Testis (tissue), 3 donors: ENCODE results near the gene LYPD4. TPM values are rescaled to one million over a fixed set of nuclear protein-coding genes. Genes with fewer than 3 reads are reported as not detected.
"Not testable (repeated sequence)": the region's sequence is repeated elsewhere in the genome, so short reads cannot be mapped to it uniquely, and the experiment has no call there.

Source experiments
- DNase-seq: peaks from one replicate; pipeline ENCODE4 v3.0.0-alpha.2; 2019
- H3K27ac ChIP-seq, 2 donors: fragments of 200-600 bp; sonication (generic); one replicate each; pipeline ENCODE4 v1.5.1; 2019
- H3K27me3 ChIP-seq: fragments of 200-600 bp; sonication (generic); one replicate; pipeline ENCODE4 v1.5.1; 2019
- H3K36me3 ChIP-seq: fragments of 200-600 bp; sonication (generic); one replicate; pipeline ENCODE4 v1.5.1; 2017; ENCODE audit warnings: low read depth; ENCODE audit errors: missing control alignments
- H3K4me1 ChIP-seq: fragments of 200-600 bp; sonication (generic); one replicate; pipeline ENCODE4 v1.5.1; 2019
- H3K4me3 ChIP-seq, 2 donors: fragments of 200-600 bp; sonication (generic); one replicate each; pipeline ENCODE4 v1.5.1; 2017 to 2019
- H3K9me3 ChIP-seq: fragments of 200-600 bp; sonication (generic); one replicate; pipeline ENCODE4 v1.5.1; 2017
- CTCF ChIP-seq, 3 experiments: fragments of 450-650 bp in 2 of 3; fragments of 200-600 bp in 1 of 3; sonication (generic) in 1 of 3; IDR thresholded peaks; one replicate each; pipeline ENCODE4 v1.5.1; 2016 to 2019; ENCODE audit warnings: antibody characterized with exemption in 3 of 3, mild to moderate bottlenecking in 2 of 3, moderate library complexity in 1 of 3
- POLR2A ChIP-seq: fragments of 450-650 bp; IDR thresholded peaks from one replicate; pipeline ENCODE4 v1.6.1; 2017; ENCODE audit warnings: antibody characterized with exemption, mild to moderate bottlenecking, moderate library complexity
- WGBS, 2 donors: methylation state at CpG; one replicate each; pipeline ENCODE4 v1.1.5; 2018; 5-methylcytosine and 5-hydroxymethylcytosine counted together
- intact Hi-C: fragments of 100-400 bp; cut with DNase I; formaldehyde crosslinking; loops from one replicate; pipeline ENCODE4 v1.15.1; 2023; ENCODE audit warnings: low total_unique reads
- polyA plus RNA-seq: library from polyadenylated mRNA; stranded (reverse); fragments of 350-450 nt; fragmentation: Illumina TruSeq; extraction: RNeasy Lipid Tissue Mini Kit (QIAGEN cat#74804); gene quantifications from one replicate; pipeline ENCODE4 v1.2.3, GENCODE V29; 2014; ENCODE audit warnings: low read depth, low replicate concordance; ENCODE audit not compliant: insufficient read depth
- total RNA-seq, 2 donors: library from RNA; depleted of rRNA; stranded (reverse); fragments of >200 nt; gene quantifications; one replicate each; pipeline ENCODE4 v1.2.3, GENCODE V29; 2016

The LYPD4 gene
- total and polyA plus RNA-seq, 3 donors from 2014 or later = 33.6 to 198 (median 68.4) TPM

- no peak overlapping the region for H3K4me3 ChIP-seq
- no peaks in the 10 kb centered on the region for H3K36me3 ChIP-seq
- 79 to 84% methylated on average over 6 to 21 of the region's 21 CpGs for WGBS, 2 donors
- TF ChIP-seq CTCF (IDR thresholded peaks at IDR 0.05) = no peak
- no peak for TF ChIP-seq POLR2A
- intact Hi-C loops = loop anchor here (10.0 kb wide), 1 partner anchor 76 kb away; the partner anchor contains the start of gene RABAC1
- no peak for DNase-seq
- H3K4me1 ChIP-seq = no peaks in the 10 kb centered on the region
- H3K27me3 ChIP-seq = no peaks in the 10 kb centered on the region
- no peaks in the 10 kb centered on the region for H3K9me3 ChIP-seq
- H3K27ac ChIP-seq = no peak overlapping the region
Measured at GRCh38 chr19:41879080-41879479, 34.6 kb upstream of the LYPD4 start.

- H3K36me3 ChIP-seq = no peaks in the 10 kb centered on the region
- WGBS, 2 donors = 76 to 79% methylated on average over 15 to 17 of the region's 17 CpGs
- intact Hi-C loops = loop anchor here (10.0 kb wide), 1 partner anchor 77 kb away; the partner anchor contains the start of gene RABAC1
- no peak for TF ChIP-seq CTCF (IDR thresholded peaks at IDR 0.05)
- no peak for TF ChIP-seq POLR2A
- H3K27me3 ChIP-seq = no peaks in the 10 kb centered on the region
- no peaks in the 10 kb centered on the region for H3K9me3 ChIP-seq
- DNase-seq = no peak
- H3K27ac ChIP-seq = no peak overlapping the region
- no peak overlapping the region for H3K4me3 ChIP-seq
- H3K4me1 ChIP-seq = no peaks in the 10 kb centered on the region
Measured at GRCh38 chr19:41877916-41878905, 33.7 kb upstream of the LYPD4 start.

- H3K9me3 ChIP-seq = no peaks in the 10 kb centered on the region
- intact Hi-C loops = loop anchor here (10.0 kb wide), 1 partner anchor 78 kb away; the partner anchor contains the start of gene RABAC1
- no peak for TF ChIP-seq POLR2A
- TF ChIP-seq CTCF (IDR thresholded peaks at IDR 0.05) = no peak
- no peak within 1 kb of the TSS for H3K4me3 ChIP-seq
- DNase-seq = no peak
- no peaks in the 10 kb centered on the region for H3K4me1 ChIP-seq
- H3K27ac ChIP-seq = no peak within 1 kb of the TSS
- 69 to 72% methylated on average over 9 of the region's 9 CpGs for WGBS, 2 donors
- H3K27me3 ChIP-seq = no peaks in the 10 kb centered on the region
- H3K36me3 ChIP-seq = no peaks in the 10 kb centered on the region
Measured at GRCh38 chr19:41876847-41877832, 32.7 kb upstream of the LYPD4 start, which contains the start of gene CD79A. TSS of gene CD79A (plus strand) at chr19:41877279. CDS start at chr19:41877305, 26 bp downstream.

GRCh38 chr19:41875973-41876372, 31.5 kb upstream of the LYPD4 start:
- H3K4me1 ChIP-seq, DNase-seq, H3K27me3 ChIP-seq, H3K36me3 ChIP-seq, H3K27ac ChIP-seq, H3K9me3 ChIP-seq, H3K4me3 ChIP-seq: not testable (repeated sequence)
- intact Hi-C loops = loop anchor here (10.0 kb wide), 1 partner anchor 79 kb away; the partner anchor contains the start of gene RABAC1
- 87 to 94% methylated on average over 3 of the region's 3 CpGs for WGBS, 2 donors
